Astrocyte of the spinal cord (primary cell): ENCODE data around the gene ANTXR1.

Experiments used
- DNase-seq: peaks from one replicate; pipeline ENCODE4 v3.0.0; 2011; ENCODE audit warnings: low read depth, low spot score
- H3K4me3 ChIP-seq: 2 replicates; pipeline ENCODE4 v1.5.1; 2011; ENCODE audit warnings: low read depth, mild to moderate bottlenecking, low read length, moderate library complexity
- CTCF ChIP-seq: IDR thresholded peaks from 2 replicates; pipeline ENCODE4 v1.5.1; 2012; ENCODE audit warnings: low read depth, mild to moderate bottlenecking, low read length, inconsistent platforms
- in situ Hi-C: cut with HindIII; loops from 2 replicates; pipeline ENCODE4 v1.10.0; 2017; ENCODE audit warnings: low sequenced_read_pairs

The ANTXR1 gene

DNA sequence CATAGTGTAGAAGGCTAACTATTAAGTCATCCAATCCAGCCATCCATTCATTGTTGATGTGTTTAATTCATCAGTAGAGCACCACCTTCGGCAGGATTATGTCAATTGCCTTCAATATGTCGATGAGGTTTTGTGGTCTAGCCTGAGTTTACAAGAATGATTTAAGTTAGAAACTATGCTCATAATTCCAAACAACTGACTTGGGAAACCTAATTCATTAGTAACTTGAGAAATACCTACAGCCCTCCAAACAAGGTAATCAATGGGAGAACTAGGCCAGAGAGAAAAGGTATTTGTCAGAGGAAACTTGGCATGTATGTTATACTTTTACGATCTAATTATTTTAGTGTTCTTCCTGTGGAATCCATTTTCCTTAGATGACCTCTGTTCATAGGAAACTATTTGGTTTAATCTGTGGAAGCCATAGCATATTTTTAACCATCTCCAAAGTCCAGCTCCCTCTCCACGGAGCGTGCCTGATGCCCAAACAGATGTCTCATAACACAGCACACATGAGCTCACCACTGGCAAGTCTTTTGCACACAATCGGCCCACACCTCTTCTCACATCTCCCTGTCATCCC, 225.6 kb downstream of the ANTXR1 start:
- no peak for TF ChIP-seq CTCF
- no peak overlapping the region for H3K4me3 ChIP-seq
- peak; percentile 29 for DNase-seq
- in situ Hi-C loops, result no loop called here

GRCh38 chr2:69241093-69241492, 228.1 kb downstream of the ANTXR1 start:
- TF ChIP-seq CTCF, result no peak
- DNase-seq, result no peak
- in situ Hi-C loops, result no loop called here
- H3K4me3 ChIP-seq, result no peak overlapping the region

GRCh38 chr2:69241664-69242514, 228.9 kb downstream of the ANTXR1 start:
- H3K4me3 ChIP-seq, result no peak overlapping the region
- DNase-seq, result no peak
- in situ Hi-C loops, result no loop called here
- TF ChIP-seq CTCF, result no peak

DNA sequence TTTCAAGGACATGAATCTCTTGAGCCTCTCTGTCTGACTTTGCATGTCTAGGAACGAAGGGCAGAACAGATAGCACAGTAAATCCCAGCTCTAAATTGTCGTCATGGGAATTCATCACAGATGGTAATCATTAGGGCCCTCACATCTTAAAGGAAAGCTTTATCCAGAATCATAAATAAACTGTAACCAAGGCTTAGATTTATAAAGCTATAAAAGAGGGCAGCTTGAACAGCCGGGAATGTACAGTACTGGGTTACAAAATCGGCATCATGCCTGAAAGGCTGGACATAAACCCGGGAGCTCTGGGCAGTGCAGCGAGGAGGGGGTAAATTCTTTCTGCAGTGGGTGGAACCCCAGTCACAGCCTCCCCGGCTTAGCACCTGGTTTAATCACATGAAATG, 229.7 kb downstream of the ANTXR1 start:
- in situ Hi-C loops, result no loop called here
- TF ChIP-seq CTCF, result no peak
- DNase-seq, result peak; percentile 20
- no peak overlapping the region for H3K4me3 ChIP-seq

DNA sequence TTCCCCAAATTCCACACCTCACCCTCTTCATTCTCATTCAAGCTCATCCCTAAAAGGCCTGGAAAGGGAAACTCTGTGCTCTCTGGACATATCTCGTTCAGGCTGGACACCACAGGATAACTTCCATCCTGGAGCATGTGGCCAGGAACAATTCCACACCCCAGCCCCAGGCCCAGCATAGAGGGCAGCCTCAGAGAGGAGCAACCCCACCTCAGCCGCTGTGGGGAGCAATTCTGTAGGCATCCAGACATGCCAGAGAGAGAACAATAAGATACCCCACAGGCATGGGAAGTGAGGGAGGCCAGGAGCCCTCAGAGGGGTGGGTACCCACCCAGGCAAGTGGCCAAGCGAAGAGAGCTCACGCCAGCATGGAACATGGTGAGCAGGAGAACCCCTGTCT, 230.7 kb downstream of the ANTXR1 start:
- no peak for DNase-seq
- no peak for TF ChIP-seq CTCF
- H3K4me3 ChIP-seq, result no peak overlapping the region
- in situ Hi-C loops, result no loop called here

DNA sequence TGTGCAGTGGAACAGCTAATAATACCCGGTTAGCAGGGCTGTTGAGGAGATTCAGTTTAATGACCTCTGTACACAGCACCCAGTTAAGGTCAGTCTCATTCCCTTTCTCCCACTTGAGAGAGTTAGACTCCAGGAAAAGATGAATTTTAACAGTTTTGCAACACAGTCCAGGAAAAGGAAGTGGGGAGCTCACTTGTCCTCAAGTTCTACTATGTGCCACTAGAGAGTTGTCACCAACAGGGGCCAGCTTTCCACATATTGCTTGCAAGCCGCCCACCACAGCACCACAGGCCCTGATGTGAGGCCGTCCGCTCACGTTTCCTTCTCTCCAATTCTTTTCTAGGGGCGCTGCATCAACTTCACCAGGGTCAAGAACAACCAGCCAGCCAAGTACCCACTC, 231.9 kb downstream of the ANTXR1 start:
- no peak overlapping the region for H3K4me3 ChIP-seq
- in situ Hi-C loops, result no loop called here
- DNase-seq, result no peak
- no peak for TF ChIP-seq CTCF
